Stimulated activated CD8-positive, alpha-beta memory T cell treated with anti-CD3 and anti-CD28 coated beads, Interleukin-7, amount 100 ng/mL, for 4 hours (primary cell): ENCODE data around the gene TMEM129.

Source experiments
- DNase-seq, 2 donors: peaks; one replicate each; pipeline ENCODE4 v3.0.0-alpha.2; 2020; ENCODE audit warnings: low read depth in 2 of 2

The TMEM129 gene

GRCh38 chr4:1669270-1669669 is 51.9 kb downstream of the TMEM129 start:
- no peak for DNase-seq

- DNase-seq: no peak
Observed at GRCh38 chr4:1668488-1668840, 52.7 kb downstream of the TMEM129 start.

GRCh38 chr4:1667273-1667672 is 53.9 kb downstream of the TMEM129 start:
- DNase-seq: no peak

GRCh38 chr4:1666391-1666790 is 54.7 kb downstream of the TMEM129 start:
- no peak for DNase-seq
